ENCODE data around the gene MOB3B.

GRCh38 chr9:27361492-27361891 is 168.1 kb downstream of the MOB3B start:
- TF ChIP-seq CTCF (conservative IDR thresholded peaks at IDR 0.05 in 1 of 2, IDR thresholded peaks at IDR 0.05 in 1 of 2; ENCODE audit: low read depth in 1 of 2, low read length in 2 of 2) (no peak), EZH2 (IDR thresholded peaks at IDR 0.05; ENCODE audit: low read length, missing control alignments) (no peak)
